ENCODE results near the gene ZNF787. TPM values are rescaled to one million over a fixed set of nuclear protein-coding genes. Genes with fewer than 3 reads are reported as not detected.

The ZNF787 gene
- total RNA-seq, 1 donor, result 27.5 TPM

DNA sequence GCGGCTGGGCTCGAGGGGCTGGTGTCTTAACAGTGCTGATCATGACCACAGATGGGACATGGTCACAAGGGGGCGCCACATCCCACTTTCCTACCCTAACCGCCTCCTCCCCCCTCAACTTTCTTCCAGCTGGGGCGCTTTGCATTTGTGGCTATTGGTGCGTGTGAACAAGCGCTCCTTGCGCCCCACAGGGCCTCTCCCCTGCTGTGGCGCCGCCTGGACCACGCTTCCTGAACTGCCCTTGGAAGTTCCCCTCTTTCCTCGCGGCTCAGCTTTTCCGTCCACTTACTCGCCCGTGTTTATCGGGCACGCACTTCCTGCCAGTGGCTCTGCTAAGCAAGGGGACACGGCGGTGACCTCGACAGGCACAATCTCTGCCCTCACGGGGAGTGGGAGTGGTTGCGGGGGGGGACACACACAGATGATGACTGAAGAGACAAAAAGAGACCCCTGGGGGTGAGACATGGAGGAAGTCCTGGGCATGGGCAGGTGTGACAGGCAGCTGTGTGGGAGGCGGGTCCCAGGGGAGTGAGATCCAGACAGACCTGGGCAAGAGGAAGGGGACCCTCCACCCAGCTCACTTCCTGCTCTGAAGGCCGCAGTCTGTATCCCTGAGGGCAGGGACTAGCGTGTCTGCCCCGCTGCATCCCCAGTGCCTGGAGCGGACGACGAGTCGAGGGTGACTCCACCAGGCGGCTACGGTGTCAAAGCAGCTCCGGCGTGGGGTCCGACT is 40.3 kb downstream of the ZNF787 start:
- Histone ChIP-seq H3K4me1 (ENCODE audit: insufficient read depth, low read length) (peaks cover 6% of the 10 kb centered on the region), H3K9me3 (ENCODE audit: low read depth, low read length) (no peaks in the 10 kb centered on the region), H4K20me1 (ENCODE audit: insufficient read depth, low read length) (peaks cover 18% of the 10 kb centered on the region), H3K79me2 (ENCODE audit: insufficient read depth, low read length) (no peaks in the 10 kb centered on the region), H2AFZ (ENCODE audit: low read length) (peak overlapping the region; percentile 57), H3K4me2 (ENCODE audit: insufficient read depth, low read length) (peak overlapping the region; percentile 91), H3K27ac (ENCODE audit: low read depth, low read length) (no peak overlapping the region), H3K27me3 (ENCODE audit: insufficient read depth, low read length) (no peaks in the 10 kb centered on the region), H3K4me3 (ENCODE audit: insufficient read depth, low read length) (peak overlapping the region; percentile 68), H3K36me3 (ENCODE audit: insufficient read depth, low read length) (no peaks in the 10 kb centered on the region)
- DNase-seq (ENCODE audit: insufficient read length, low spot score, missing footprints), result peak; percentile 97
- TF ChIP-seq CTCF (IDR thresholded peaks at IDR 0.05; ENCODE audit: extremely low read depth, low read depth, low read length), result peak; percentile 53

DNA sequence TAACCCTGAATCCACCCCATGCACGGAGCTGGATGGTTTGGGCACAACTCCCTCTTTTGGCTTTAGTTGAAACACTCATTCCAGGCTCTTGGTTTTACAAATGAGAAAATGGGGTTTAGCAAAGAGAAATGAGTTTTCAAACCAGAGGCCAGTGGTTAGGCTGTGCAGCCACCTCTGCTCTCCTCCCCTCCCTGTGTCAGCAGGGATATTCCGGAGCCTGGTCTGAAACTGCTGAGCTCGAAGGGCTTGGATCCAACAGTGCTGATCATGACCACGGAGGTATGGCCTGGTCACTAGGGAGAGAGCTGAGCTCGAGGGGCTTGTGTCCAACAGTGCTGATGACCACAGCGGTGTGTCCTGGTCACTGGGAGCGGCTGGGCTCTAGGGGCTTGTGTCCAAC is 41.5 kb downstream of the ZNF787 start:
- Histone ChIP-seq H3K4me3 (ENCODE audit: insufficient read depth, low read length) (no peak overlapping the region), H3K36me3 (ENCODE audit: insufficient read depth, low read length) (no peaks in the 10 kb centered on the region), H3K79me2 (ENCODE audit: insufficient read depth, low read length) (no peaks in the 10 kb centered on the region), H3K27me3 (ENCODE audit: insufficient read depth, low read length) (no peaks in the 10 kb centered on the region), H3K4me1 (ENCODE audit: insufficient read depth, low read length) (peaks cover 6% of the 10 kb centered on the region), H2AFZ (ENCODE audit: low read length) (no peak overlapping the region), H3K9me3 (ENCODE audit: low read depth, low read length) (no peaks in the 10 kb centered on the region), H3K4me2 (ENCODE audit: insufficient read depth, low read length) (no peak overlapping the region), H4K20me1 (ENCODE audit: insufficient read depth, low read length) (peaks cover 9% of the 10 kb centered on the region), H3K27ac (ENCODE audit: low read depth, low read length) (no peak overlapping the region)
- no peak for DNase-seq (ENCODE audit: insufficient read length, low spot score, missing footprints)
- no peak for TF ChIP-seq CTCF (IDR thresholded peaks at IDR 0.05; ENCODE audit: extremely low read depth, low read depth, low read length)

DNA sequence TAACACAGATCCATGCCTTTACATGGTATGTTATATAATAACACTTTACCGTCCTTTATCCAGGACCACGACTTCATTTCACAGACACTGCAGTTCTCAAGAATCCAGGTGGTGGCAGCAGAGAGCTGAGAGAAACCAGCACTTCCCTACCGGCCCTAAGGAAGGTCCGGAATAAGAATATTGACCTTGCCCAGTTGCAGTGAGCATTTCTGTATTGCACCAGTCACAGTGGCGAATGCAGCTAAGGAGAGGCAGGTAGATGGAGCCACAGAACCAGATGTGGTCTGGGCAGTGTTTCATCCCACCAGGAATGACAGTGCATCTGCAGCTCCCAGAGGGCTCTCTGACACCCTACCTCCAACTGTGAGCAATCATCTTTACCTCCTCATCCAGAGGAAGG is 44.6 kb downstream of the ZNF787 start:
- Histone ChIP-seq H3K9me3 (ENCODE audit: low read depth, low read length) (no peaks in the 10 kb centered on the region), H3K27me3 (ENCODE audit: insufficient read depth, low read length) (no peaks in the 10 kb centered on the region), H3K4me3 (ENCODE audit: insufficient read depth, low read length) (no peak overlapping the region), H2AFZ (ENCODE audit: low read length) (no peak overlapping the region), H3K27ac (ENCODE audit: low read depth, low read length) (no peak overlapping the region), H3K36me3 (ENCODE audit: insufficient read depth, low read length) (no peaks in the 10 kb centered on the region), H3K4me2 (ENCODE audit: insufficient read depth, low read length) (no peak overlapping the region), H3K79me2 (ENCODE audit: insufficient read depth, low read length) (no peaks in the 10 kb centered on the region), H4K20me1 (ENCODE audit: insufficient read depth, low read length) (peaks cover 4% of the 10 kb centered on the region), H3K4me1 (ENCODE audit: insufficient read depth, low read length) (peaks cover 6% of the 10 kb centered on the region)
- peak; percentile 96 for DNase-seq (ENCODE audit: insufficient read length, low spot score, missing footprints)
- TF ChIP-seq CTCF (IDR thresholded peaks at IDR 0.05; ENCODE audit: extremely low read depth, low read depth, low read length), result peak; percentile 84

DNA sequence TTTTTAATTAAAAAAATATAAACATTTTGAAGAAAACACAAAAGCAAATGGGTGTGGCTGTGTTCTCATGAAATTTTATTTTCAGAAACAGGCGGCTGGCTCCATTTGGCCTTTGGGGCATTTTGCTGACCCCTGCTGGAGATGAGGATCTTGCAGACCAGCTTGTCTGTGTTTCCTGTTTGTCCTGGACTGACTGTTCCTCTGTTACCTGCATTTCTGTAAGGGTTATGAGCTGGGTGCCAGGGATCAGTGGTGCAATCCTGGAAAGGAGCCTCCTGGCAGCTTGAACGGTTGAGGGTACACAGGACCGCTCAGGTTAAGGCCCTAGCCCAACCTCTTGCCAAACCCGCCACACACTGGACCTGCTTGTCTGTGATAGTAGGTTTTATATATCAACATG is 49.9 kb downstream of the ZNF787 start:
- H3K4me1 ChIP-seq (ENCODE audit: insufficient read depth, low read length), result peaks cover 3% of the 10 kb centered on the region
- no peak overlapping the region for H3K27ac ChIP-seq (ENCODE audit: low read depth, low read length)
- H3K36me3 ChIP-seq (ENCODE audit: insufficient read depth, low read length), result no peaks in the 10 kb centered on the region
- no peaks in the 10 kb centered on the region for H3K9me3 ChIP-seq (ENCODE audit: low read depth, low read length)
- peak; percentile 38 for TF ChIP-seq CTCF (IDR thresholded peaks at IDR 0.05; ENCODE audit: extremely low read depth, low read depth, low read length)
- H3K79me2 ChIP-seq (ENCODE audit: insufficient read depth, low read length), result no peaks in the 10 kb centered on the region
- no peak overlapping the region for H3K4me3 ChIP-seq (ENCODE audit: insufficient read depth, low read length)
- no peaks in the 10 kb centered on the region for H4K20me1 ChIP-seq (ENCODE audit: insufficient read depth, low read length)
- H2AFZ ChIP-seq (ENCODE audit: low read length), result no peak overlapping the region
- H3K27me3 ChIP-seq (ENCODE audit: insufficient read depth, low read length), result no peaks in the 10 kb centered on the region
- no peak for DNase-seq (ENCODE audit: insufficient read length, low spot score, missing footprints)
- H3K4me2 ChIP-seq (ENCODE audit: insufficient read depth, low read length), result no peak overlapping the region

Data from osteoblast (primary cell).